Tibial nerve (tissue), 4 donors: Measurements from ENCODE around the gene PTGER3.

ENCODE experiments used
- CTCF ChIP-seq, 5 experiments: fragments of 200-600 bp in 3 of 5; fragments of 450-650 bp in 2 of 5; sonication (generic) in 3 of 5; IDR thresholded peaks; one replicate each; pipeline ENCODE4 v1.5.1; 2016 to 2019; ENCODE audit warnings: antibody characterized with exemption in 5 of 5, mild to moderate bottlenecking in 3 of 5, moderate library complexity in 2 of 5
- EP300 ChIP-seq, 2 donors: sonication (generic); formaldehyde crosslinking; IDR thresholded peaks; one replicate each; pipeline ENCODE4 v1.6.1; 2017; ENCODE audit warnings: antibody characterized with exemption in 2 of 2, mild to moderate bottlenecking in 1 of 2

GRCh38 chr1:71045463-71046028 is 2.1 kb downstream of the PTGER3 start:
- TF ChIP-seq CTCF (IDR thresholded peaks at IDR 0.05) (no peak), EP300 (IDR thresholded peaks at IDR 0.05) (no peak)
